Suprapubic skin (tissue), 4 donors: ENCODE data around the gene PRKN. TPM values are rescaled to one million over a fixed set of nuclear protein-coding genes. Genes with fewer than 3 reads are reported as not detected.

Experiments
- DNase-seq, 2 donors: peaks; one replicate each; pipeline ENCODE4 v3.0.0-alpha.2; 2019; ENCODE audit warnings: low spot score in 2 of 2
- H3K27ac ChIP-seq: fragments of 200-600 bp; sonication (generic); one replicate; pipeline ENCODE4 v1.5.1; 2019
- H3K27me3 ChIP-seq: fragments of 200-600 bp; sonication (generic); one replicate; pipeline ENCODE4 v1.5.1; 2019
- H3K36me3 ChIP-seq: fragments of 200-600 bp; sonication (generic); one replicate; pipeline ENCODE4 v1.5.1; 2019
- H3K4me1 ChIP-seq: fragments of 200-600 bp; sonication (generic); one replicate; pipeline ENCODE4 v1.5.1; 2019
- H3K4me3 ChIP-seq: fragments of 200-600 bp; sonication (generic); one replicate; pipeline ENCODE4 v1.5.1; 2019; ENCODE audit warnings: mild to moderate bottlenecking
- H3K9me3 ChIP-seq: fragments of 200-600 bp; sonication (generic); one replicate; pipeline ENCODE4 v1.5.1; 2019
- CTCF ChIP-seq, 2 donors: fragments of 200-600 bp in 1 of 2; fragments of 450-650 bp in 1 of 2; sonication (generic) in 1 of 2; IDR thresholded peaks; one replicate each; pipeline ENCODE4 v1.5.1; 2016 to 2019; ENCODE audit warnings: antibody characterized with exemption in 2 of 2, mild to moderate bottlenecking in 1 of 2, moderate library complexity in 1 of 2
- EP300 ChIP-seq: sonication (generic); formaldehyde crosslinking; IDR thresholded peaks from one replicate; pipeline ENCODE4 v1.6.1; 2017; ENCODE audit warnings: antibody characterized with exemption
- POLR2A ChIP-seq, 2 donors: fragments of 450-650 bp; IDR thresholded peaks; one replicate each; pipeline ENCODE4 v1.6.1; 2017; ENCODE audit warnings: antibody characterized with exemption in 2 of 2, mild to moderate bottlenecking in 2 of 2, moderate library complexity in 2 of 2
- POLR2AphosphoS5 ChIP-seq, 3 donors: sonication (generic); formaldehyde crosslinking; IDR thresholded peaks; one replicate each; pipeline ENCODE4 v1.6.1; 2017; ENCODE audit warnings: antibody characterized with exemption in 3 of 3
- WGBS: methylation state at CpG from one replicate; pipeline ENCODE4 v1.1.5; 2018; 5-methylcytosine and 5-hydroxymethylcytosine counted together
- total RNA-seq, 4 donors: library from RNA; depleted of rRNA; stranded (reverse); fragments of >200 nt; gene quantifications; one replicate each; pipeline ENCODE4 v1.1.0, GENCODE V29; 2016

Gene PRKN
- total RNA-seq, 4 donors from 2014 or later, result 7.2 to 22.8 (median 14.4) TPM

GRCh38 chr6:161542346-161542980 is 1185.1 kb downstream of the PRKN start:
- WGBS, result 34% methylated on average over 4 of the region's 4 CpGs
- no peaks in the 10 kb centered on the region for H3K27me3 ChIP-seq
- no peak for TF ChIP-seq CTCF (IDR thresholded peaks at IDR 0.05)
- TF ChIP-seq EP300, result no peak
- TF ChIP-seq POLR2A (IDR thresholded peaks at IDR 0.05), result no peak
- no peak for TF ChIP-seq POLR2AphosphoS5 (IDR thresholded peaks at IDR 0.05)

GRCh38 chr6:161540532-161540931 is 1187.0 kb downstream of the PRKN start:
- Histone ChIP-seq H3K4me1 (no peaks in the 10 kb centered on the region), H3K9me3 (no peaks in the 10 kb centered on the region), H3K4me3 (no peak overlapping the region), H3K27ac (no peak overlapping the region), H3K27me3 (no peaks in the 10 kb centered on the region), H3K36me3 (no peaks in the 10 kb centered on the region)
- DNase-seq, result no peak
- 90% methylated on average over 1 of the region's 1 CpG for WGBS
- no peak for TF ChIP-seq CTCF (IDR thresholded peaks at IDR 0.05)
- no peak for TF ChIP-seq EP300
- no peak for TF ChIP-seq POLR2AphosphoS5 (IDR thresholded peaks at IDR 0.05)
- TF ChIP-seq POLR2A (IDR thresholded peaks at IDR 0.05), result no peak

More at GRCh38 chr6:161542346-161542980, 1185.1 kb downstream of the PRKN start:
- Histone ChIP-seq H3K9me3 (no peaks in the 10 kb centered on the region), H3K36me3 (no peaks in the 10 kb centered on the region), H3K4me3 (no peak overlapping the region), H3K27ac (no peak overlapping the region), H3K4me1 (no peaks in the 10 kb centered on the region)
- no peak for DNase-seq

- Histone ChIP-seq H3K27ac (no peak overlapping the region), H3K9me3 (no peaks in the 10 kb centered on the region), H3K36me3 (no peaks in the 10 kb centered on the region), H3K27me3 (no peaks in the 10 kb centered on the region), H3K4me3 (no peak overlapping the region), H3K4me1 (no peaks in the 10 kb centered on the region)
- WGBS, result 83% methylated on average over 3 of the region's 3 CpGs
- TF ChIP-seq CTCF (IDR thresholded peaks at IDR 0.05), result no peak
- no peak for TF ChIP-seq POLR2A (IDR thresholded peaks at IDR 0.05)
- TF ChIP-seq EP300, result no peak
- TF ChIP-seq POLR2AphosphoS5 (IDR thresholded peaks at IDR 0.05), result no peak
- no peak for DNase-seq
Measured at GRCh38 chr6:161536224-161536630, 1191.3 kb downstream of the PRKN start.

- H3K9me3 ChIP-seq, result no peaks in the 10 kb centered on the region
- TF ChIP-seq EP300 (no peak), POLR2AphosphoS5 (IDR thresholded peaks at IDR 0.05) (no peak), POLR2A (IDR thresholded peaks at IDR 0.05) (no peak), CTCF (IDR thresholded peaks at IDR 0.05) (no peak)
Measured at GRCh38 chr6:161534264-161534873, 1193.2 kb downstream of the PRKN start.

GRCh38 chr6:161533266-161533665 is 1194.3 kb downstream of the PRKN start:
- H3K4me3 ChIP-seq, result no peak overlapping the region
- no peak for TF ChIP-seq EP300
- TF ChIP-seq CTCF (IDR thresholded peaks at IDR 0.05), result no peak
- TF ChIP-seq POLR2A (IDR thresholded peaks at IDR 0.05), result no peak
- TF ChIP-seq POLR2AphosphoS5 (IDR thresholded peaks at IDR 0.05), result no peak

More at GRCh38 chr6:161534264-161534873, 1193.2 kb downstream of the PRKN start:
- Histone ChIP-seq H3K36me3 (no peaks in the 10 kb centered on the region), H3K4me3 (no peak overlapping the region), H3K4me1 (no peaks in the 10 kb centered on the region), H3K27me3 (no peaks in the 10 kb centered on the region), H3K27ac (no peak overlapping the region)
- no peak for DNase-seq
- 90% methylated on average over 13 of the region's 13 CpGs for WGBS

More at GRCh38 chr6:161533266-161533665, 1194.3 kb downstream of the PRKN start:
- DNase-seq, result no peak
- no peaks in the 10 kb centered on the region for H3K36me3 ChIP-seq
- H3K27ac ChIP-seq, result no peak overlapping the region
- H3K27me3 ChIP-seq, result no peaks in the 10 kb centered on the region
- no peaks in the 10 kb centered on the region for H3K4me1 ChIP-seq
- 93% methylated on average over 9 of the region's 9 CpGs for WGBS
- no peaks in the 10 kb centered on the region for H3K9me3 ChIP-seq
